ENCODE data around the gene EPS8L1. TPM values are rescaled to one million over a fixed set of nuclear protein-coding genes. Genes with fewer than 3 reads are reported as not detected.

Gene EPS8L1
- total RNA-seq, 2 experiments from 2014 or later, result 2.2 to 2.7 TPM

DNA sequence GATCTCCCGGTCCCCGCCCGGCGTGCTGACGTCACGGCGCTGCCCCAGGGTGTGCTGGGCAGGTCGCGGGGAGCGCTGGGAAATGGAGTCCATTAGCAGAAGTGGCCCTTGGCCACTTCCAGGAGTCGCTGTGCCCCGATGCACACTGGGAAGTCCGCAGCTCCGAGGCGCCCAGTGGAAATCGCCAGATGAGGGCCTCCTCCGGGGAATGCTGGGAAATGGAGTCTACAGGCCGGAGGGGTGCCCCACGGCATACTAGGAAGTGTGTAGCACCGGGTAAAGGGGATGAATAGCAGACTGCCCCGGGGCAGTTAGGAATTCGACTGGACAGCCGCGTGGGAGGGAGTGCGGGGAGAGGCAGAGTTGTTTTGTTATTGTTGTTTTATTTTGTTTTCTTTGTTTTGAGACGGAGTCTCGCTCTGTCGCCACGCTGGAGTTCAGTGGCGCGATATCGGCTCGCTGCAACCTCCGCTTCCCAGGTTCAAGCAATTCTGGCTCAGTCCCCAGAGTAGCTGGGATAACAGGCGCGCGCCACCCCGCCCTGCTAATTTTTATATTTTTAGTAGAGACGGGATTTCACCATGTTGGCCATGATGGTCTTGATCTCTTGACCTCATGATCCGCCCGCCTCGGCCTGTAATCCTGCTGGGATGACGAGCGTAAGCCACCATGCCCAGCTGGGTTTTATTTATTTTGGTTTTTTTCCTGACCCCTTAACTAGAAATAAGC, 42.2 kb downstream of the EPS8L1 start:
- H3K4me1 Mint-ChIP-seq (ENCODE audit: low read depth), result peaks cover 30% of the 10 kb centered on the region
- H3K27ac Mint-ChIP-seq, result peak overlapping the region; percentile 89
- POLR2A ChIA-PET, result interaction anchor here (1.1 to 1.5 kb wide), 4 partner anchors 28 to 289 kb away, joined by 3 to 7 read pairs (median 3); partner anchors contain the start of genes PPP6R1 and UBE2S

DNA sequence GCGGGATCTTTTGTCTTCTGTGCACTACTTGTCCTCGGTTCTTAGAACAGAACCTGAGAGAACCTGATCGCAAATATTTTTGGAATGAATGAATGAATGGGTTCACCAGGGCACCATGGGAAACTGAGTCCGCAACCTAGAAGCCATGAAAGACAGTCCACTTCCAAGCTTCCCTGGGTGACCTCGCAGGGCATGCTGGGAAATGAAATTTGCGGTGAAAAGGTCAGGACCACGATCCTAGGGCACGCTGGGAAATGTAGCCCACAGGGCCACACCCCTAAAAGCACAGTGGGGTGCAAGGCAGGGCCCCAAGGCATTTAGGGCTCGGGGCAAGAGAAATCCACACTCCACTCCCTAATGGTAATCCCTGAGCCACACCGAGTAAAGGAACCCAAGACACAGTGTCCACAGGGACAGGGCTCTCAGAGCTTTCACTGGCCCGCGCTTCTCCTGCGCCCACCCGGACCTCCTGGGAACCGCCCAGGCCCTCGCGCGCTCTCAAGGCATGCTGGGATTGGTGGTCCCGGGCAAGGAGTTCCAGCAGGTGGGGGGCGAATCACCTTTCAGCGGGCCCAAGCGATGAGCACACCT, 42.8 kb downstream of the EPS8L1 start:
- Mint-ChIP-seq H3K4me3 (peak overlapping the region; percentile 97), H3K36me3 (peaks cover 10% of the 10 kb centered on the region), H3K4me1 (ENCODE audit: low read depth) (peaks cover 30% of the 10 kb centered on the region), H3K9me3 (no peaks in the 10 kb centered on the region), H3K27ac (peak overlapping the region; percentile 89), H3K27me3 (peaks cover 5% of the 10 kb centered on the region)
- DNase-seq, result peak; percentile 65
- intact Hi-C loops (cut with micrococcal nuclease), result no loop called here
- POLR2A ChIA-PET, result interaction anchor here (1.3 to 1.5 kb wide), 3 partner anchors 135 to 289 kb away, joined by 3 to 7 read pairs (median 3); partner anchors contain the start of genes PPP6R1 and UBE2S
- CTCF ChIA-PET, result interaction anchor here (0.8 to 2.0 kb wide), 6 partner anchors 16 to 385 kb away, joined by 3 to 6 read pairs (median 4); no protein-coding TSS in a partner anchor

More for the DNA sequence above, 42.2 kb downstream of the EPS8L1 start:
- Mint-ChIP-seq H3K27me3 (peaks cover under 1% of the 10 kb centered on the region), H3K4me3 (peak overlapping the region; percentile 97), H3K36me3 (peaks cover 10% of the 10 kb centered on the region), H3K9me3 (no peaks in the 10 kb centered on the region)
- intact Hi-C loops (cut with micrococcal nuclease), result loop anchor here (1.0 to 2.0 kb wide), 5 partner anchors 37 to 537 kb away; partner anchors contain the start of genes PPP6R1 and U2AF2
- CTCF ChIA-PET, result interaction anchor here (0.6 to 2.0 kb wide), 12 partner anchors 16 to 1543 kb away, joined by 3 to 6 read pairs (median 4); no protein-coding TSS in a partner anchor
- DNase-seq, result peak; percentile 99

DNA sequence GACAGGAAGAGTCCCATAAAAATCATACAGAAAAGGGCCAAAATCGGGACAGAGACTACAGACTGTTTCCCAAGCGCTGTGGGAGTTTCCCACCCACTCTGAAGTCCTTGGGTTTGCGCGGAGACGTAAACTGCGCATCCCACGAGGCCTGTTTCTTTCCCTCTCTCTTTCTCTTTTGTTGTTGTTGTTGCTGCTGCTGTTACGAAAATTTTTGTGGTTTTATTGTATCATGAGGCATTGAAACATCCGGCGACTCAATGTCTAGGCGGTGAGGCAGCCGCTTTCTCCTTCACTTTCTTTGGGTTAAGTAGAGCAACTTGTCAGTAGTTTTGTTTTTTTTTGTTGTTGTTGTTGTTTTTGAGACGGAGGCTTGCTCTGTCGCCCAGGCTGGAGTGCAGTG, 43.4 kb downstream of the EPS8L1 start:
- H3K9me3 Mint-ChIP-seq, result no peaks in the 10 kb centered on the region
- H3K4me1 Mint-ChIP-seq (ENCODE audit: low read depth), result peaks cover 30% of the 10 kb centered on the region
- ChIA-PET POLR2A (interaction anchor here (0.6 to 1.3 kb wide), 2 partner anchors 22 to 135 kb away, joined by 3 to 4 read pairs; no protein-coding TSS in a partner anchor), CTCF (interaction anchor here (0.8 to 1.6 kb wide), 4 partner anchors 24 to 385 kb away, joined by 3 to 6 read pairs (median 4); no protein-coding TSS in a partner anchor)
- H3K27ac Mint-ChIP-seq, result peak overlapping the region; percentile 89
- H3K36me3 Mint-ChIP-seq, result peaks cover 10% of the 10 kb centered on the region
- H3K27me3 Mint-ChIP-seq, result peaks cover 7% of the 10 kb centered on the region
- H3K4me3 Mint-ChIP-seq, result peak overlapping the region; percentile 97
- DNase-seq, result peak; percentile 22
- intact Hi-C loops (cut with micrococcal nuclease), result no loop called here

DNA sequence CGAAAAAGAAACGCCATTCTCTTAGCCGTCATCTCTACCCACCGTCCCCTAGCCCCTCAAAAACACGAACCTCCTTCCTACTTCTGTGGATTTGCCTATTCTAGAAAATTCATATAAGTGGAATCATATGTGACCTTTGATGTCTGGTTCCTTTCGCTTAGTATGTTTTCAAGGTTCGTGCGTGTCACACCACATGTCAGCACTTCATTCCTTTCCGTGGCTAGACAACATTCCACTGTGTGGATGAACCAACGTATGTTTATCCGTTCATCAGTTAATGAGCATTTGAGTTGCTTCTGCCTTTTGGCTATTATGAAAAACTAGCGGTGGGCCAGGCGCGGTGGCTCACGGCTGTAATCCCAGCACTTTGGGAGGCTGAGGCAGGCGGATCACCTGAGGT, 55.8 kb downstream of the EPS8L1 start:
- Mint-ChIP-seq H3K27ac (no peak overlapping the region), H3K36me3 (no peaks in the 10 kb centered on the region), H3K4me1 (ENCODE audit: low read depth) (no peaks in the 10 kb centered on the region), H3K9me3 (no peaks in the 10 kb centered on the region), H3K27me3 (peaks cover 37% of the 10 kb centered on the region), H3K4me3 (no peak overlapping the region)
- intact Hi-C loops (cut with micrococcal nuclease), result no loop called here
- POLR2A ChIA-PET, result no interaction called here
- CTCF ChIA-PET, result no interaction called here
- DNase-seq, result no peak

DNA sequence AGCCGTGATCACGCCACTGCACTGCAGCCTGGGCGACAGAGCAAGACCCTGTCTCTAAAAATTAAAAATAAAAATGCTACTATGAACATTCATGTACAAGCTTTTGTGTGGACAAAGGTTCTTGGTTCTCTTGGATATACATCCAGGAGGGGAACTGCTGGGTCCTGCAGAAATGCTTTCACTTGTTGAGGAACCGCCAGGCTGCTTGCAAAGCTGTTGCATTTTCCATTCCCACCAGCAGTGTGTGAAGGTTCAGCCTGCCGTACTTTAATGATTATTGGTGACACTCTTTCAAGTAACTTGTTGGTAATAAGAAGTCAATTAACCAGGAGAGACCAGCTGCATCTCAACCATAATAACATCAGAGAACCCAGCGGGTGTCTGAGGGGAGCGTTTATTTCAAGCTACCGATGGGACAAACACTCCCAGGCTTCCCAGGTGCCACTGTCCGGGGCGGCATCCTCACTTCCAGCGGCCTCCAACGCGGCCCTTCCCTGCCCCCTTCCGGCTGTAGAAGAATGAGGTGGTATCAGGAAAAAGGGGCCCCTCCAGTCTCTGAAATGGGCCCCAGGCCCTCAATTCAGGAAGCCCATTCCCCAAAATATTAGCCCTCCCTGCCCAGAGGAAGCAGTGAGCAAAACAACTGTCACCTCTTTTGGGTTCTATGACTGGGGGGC, 56.9 kb downstream of the EPS8L1 start:
- intact Hi-C loops (cut with micrococcal nuclease), result no loop called here
- H3K27ac Mint-ChIP-seq, result no peak overlapping the region
- peak; percentile 20 for DNase-seq
- ChIA-PET CTCF (interaction anchor here (1.3 to 1.6 kb wide), 2 partner anchors 44 to 371 kb away, joined by 3 to 6 read pairs; no protein-coding TSS in a partner anchor), POLR2A (no interaction called here)
- no peaks in the 10 kb centered on the region for H3K9me3 Mint-ChIP-seq
- H3K27me3 Mint-ChIP-seq, result peaks cover 34% of the 10 kb centered on the region
- no peak overlapping the region for H3K4me3 Mint-ChIP-seq
- H3K4me1 Mint-ChIP-seq (ENCODE audit: low read depth), result no peaks in the 10 kb centered on the region
- no peaks in the 10 kb centered on the region for H3K36me3 Mint-ChIP-seq

DNA sequence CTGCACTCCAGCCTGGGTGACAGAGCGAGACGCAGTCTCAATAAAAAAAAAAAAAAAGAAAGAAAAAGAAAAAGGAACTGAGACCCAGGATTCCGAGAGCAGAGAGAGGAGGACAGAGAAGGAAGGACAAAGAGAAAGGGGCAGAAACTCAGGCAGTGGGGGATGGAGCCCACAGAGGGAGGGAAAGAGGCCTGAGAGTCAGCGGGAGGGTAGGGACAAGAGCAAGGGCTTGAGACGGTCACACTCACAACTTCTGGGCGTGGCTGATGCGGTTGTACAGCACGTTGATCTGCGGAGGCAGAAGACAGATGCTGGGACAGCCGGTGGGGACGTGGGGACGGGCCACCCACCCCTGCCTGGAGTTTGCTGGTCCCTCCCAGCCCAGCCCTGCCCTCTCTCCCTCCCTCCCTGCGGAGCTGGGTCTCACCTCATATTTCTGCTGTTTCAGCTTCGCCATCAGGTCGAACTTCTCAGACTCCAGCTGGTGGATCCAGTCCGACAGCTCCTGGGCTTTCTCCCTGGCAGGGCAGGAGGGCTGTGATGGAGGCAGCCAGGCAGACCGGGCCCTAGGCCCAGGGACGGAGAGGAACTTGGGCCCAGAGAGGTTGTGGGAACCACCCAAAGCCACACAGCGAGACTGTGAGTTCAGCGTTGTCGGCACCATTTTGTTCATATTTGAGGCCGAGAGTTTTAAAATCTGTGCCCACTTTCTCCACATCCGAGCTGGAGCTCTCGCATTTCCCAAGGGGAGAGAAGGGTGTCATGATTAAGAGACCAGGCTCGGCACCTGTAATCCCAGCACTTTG, 58.2 kb downstream of the EPS8L1 start:
- peaks cover 35% of the 10 kb centered on the region for H3K27me3 Mint-ChIP-seq
- no peak overlapping the region for H3K4me3 Mint-ChIP-seq
- H3K9me3 Mint-ChIP-seq, result no peaks in the 10 kb centered on the region
- POLR2A ChIA-PET, result no interaction called here
- intact Hi-C loops (cut with micrococcal nuclease), result no loop called here
- no peaks in the 10 kb centered on the region for H3K4me1 Mint-ChIP-seq (ENCODE audit: low read depth)
- no peaks in the 10 kb centered on the region for H3K36me3 Mint-ChIP-seq
- no peak for DNase-seq
- no peak overlapping the region for H3K27ac Mint-ChIP-seq
- CTCF ChIA-PET, result interaction anchor here (1.2 to 1.6 kb wide), 2 partner anchors 16 to 46 kb away, joined by 3 to 6 read pairs; partner anchors contain the start of gene PPP1R12C

DNA sequence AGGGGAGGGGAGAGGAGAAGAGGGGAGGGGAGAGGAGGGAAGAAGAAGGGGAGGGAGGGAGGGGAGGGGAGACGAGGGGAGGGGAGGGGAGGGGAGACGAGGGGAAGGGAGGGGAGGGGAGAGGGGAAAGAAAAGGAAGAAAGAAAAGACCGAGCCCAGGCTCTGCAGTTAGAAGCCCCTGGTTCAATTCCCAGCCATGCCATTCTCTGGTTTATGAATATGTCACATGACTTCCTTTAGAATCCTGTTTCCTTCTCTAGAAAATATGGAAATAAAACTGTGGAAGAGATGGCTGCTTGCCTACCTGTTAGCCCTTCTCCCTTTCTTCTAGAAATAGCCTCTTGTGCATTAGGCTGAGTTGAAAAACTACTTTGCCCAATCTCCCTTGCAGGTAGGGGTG, 59.1 kb downstream of the EPS8L1 start:
- no peak overlapping the region for H3K4me3 Mint-ChIP-seq
- ChIA-PET CTCF (interaction anchor here (1.2 kb wide), 1 partner anchor 17 kb away, joined by 3 read pairs; the partner anchor contains the start of gene PPP1R12C), POLR2A (no interaction called here)
- H3K4me1 Mint-ChIP-seq (ENCODE audit: low read depth), result no peaks in the 10 kb centered on the region
- no peaks in the 10 kb centered on the region for H3K9me3 Mint-ChIP-seq
- no peak for DNase-seq
- intact Hi-C loops (cut with micrococcal nuclease), result no loop called here
- no peak overlapping the region for H3K27ac Mint-ChIP-seq
- peaks cover 36% of the 10 kb centered on the region for H3K27me3 Mint-ChIP-seq
- no peaks in the 10 kb centered on the region for H3K36me3 Mint-ChIP-seq

DNA sequence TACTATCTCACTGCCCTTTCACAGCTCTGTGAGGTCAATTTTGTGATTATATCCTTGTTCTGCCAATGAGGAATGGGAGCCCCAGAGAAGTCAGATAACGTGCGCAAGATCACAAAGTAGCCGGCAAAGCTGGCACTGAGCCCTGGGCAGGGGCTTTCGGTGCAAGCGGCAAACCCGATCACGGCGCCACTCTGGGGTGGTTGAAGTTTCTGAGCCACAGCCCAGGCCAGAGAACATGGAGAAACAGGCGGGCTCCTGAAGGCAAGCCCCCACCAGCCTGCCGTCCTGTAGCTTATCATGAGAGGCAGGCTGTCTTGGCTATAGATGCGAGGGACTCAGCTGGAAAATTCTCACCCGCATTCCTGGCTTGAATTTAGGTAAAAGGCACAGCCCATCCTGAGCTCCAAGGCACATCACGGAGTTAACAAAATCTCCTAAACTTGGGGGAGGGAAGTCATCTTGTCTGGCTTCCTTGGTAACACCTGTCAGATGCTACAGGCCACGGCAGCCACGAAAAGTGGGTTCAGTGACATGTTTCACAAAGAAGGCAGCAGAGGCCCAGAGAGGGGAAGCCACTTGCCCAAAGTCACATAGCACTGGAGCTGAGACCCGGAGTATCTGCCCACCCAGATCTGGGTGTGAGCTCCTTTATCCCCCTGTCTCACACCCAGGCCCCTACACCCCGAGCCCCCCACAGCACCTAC, 60.9 kb downstream of the EPS8L1 start:
- intact Hi-C loops (cut with micrococcal nuclease), result no loop called here
- ChIA-PET POLR2A (no interaction called here), CTCF (interaction anchor here (1.0 kb wide), 1 partner anchor 48 kb away, joined by 4 read pairs; no protein-coding TSS in a partner anchor)
- peaks cover 3% of the 10 kb centered on the region for H3K4me1 Mint-ChIP-seq (ENCODE audit: low read depth)
- H3K36me3 Mint-ChIP-seq, result no peaks in the 10 kb centered on the region
- H3K27ac Mint-ChIP-seq, result no peak overlapping the region
- H3K9me3 Mint-ChIP-seq, result no peaks in the 10 kb centered on the region
- DNase-seq, result no peak
- peaks cover 34% of the 10 kb centered on the region for H3K27me3 Mint-ChIP-seq
- H3K4me3 Mint-ChIP-seq, result no peak overlapping the region

Small RNAs within 50 kb of the gene (microRNA-seq; reads per million reads assigned to microRNA genes)
- gene MIR7975 (ENCODE audit: borderline microRNAs expressed, borderline number of aligned reads, borderline replicate concordance), result not detected

Other genes starting within 250 kb of the EPS8L1 start
- not detected for gene KIR2DS4, start 243.2 kb upstream of the EPS8L1 start, total RNA-seq
- gene KIR3DL2, start 225.4 kb upstream of the EPS8L1 start, total RNA-seq, result under 1 TPM; 0.27 to 0.48 TPM
- gene FCAR, start 201.6 kb upstream of the EPS8L1 start, total RNA-seq, result not detected
- not detected for gene NCR1, start 169.7 kb upstream of the EPS8L1 start, total RNA-seq
- gene NLRP7, start 128.3 kb upstream of the EPS8L1 start, total RNA-seq, result not detected
- 10 to 100 TPM in 1 of 2 experiments, 1 to 10 TPM in 1; 8.1 to 10.3 TPM for gene NLRP2, start 109.5 kb upstream of the EPS8L1 start, total RNA-seq
- not detected for gene GP6, start 37.6 kb upstream of the EPS8L1 start, total RNA-seq
- 10 to 100 TPM; 11.0 to 12.8 TPM for gene RDH13, start 12.7 kb upstream of the EPS8L1 start, total RNA-seq
- gene PPP1R12C, start 41.8 kb downstream of the EPS8L1 start, total RNA-seq, result 10 to 100 TPM; 62.7 to 73.2 TPM
- not detected for gene TNNT1, start 73.3 kb downstream of the EPS8L1 start, total RNA-seq
- not detected for gene TNNI3, start 81.9 kb downstream of the EPS8L1 start, total RNA-seq
- gene DNAAF3, start 90.7 kb downstream of the EPS8L1 start, total RNA-seq, result not detected
- under 1 TPM in 1 of 2 experiments, not detected in 1; 0.22 TPM for gene SYT5, start 104.4 kb downstream of the EPS8L1 start, total RNA-seq
- not detected for gene PTPRH, start 133.6 kb downstream of the EPS8L1 start, total RNA-seq
- 1 to 10 TPM; 4.8 to 6.5 TPM for gene TMEM86B, start 152.9 kb downstream of the EPS8L1 start, total RNA-seq
- gene PPP6R1, start 183.1 kb downstream of the EPS8L1 start, total RNA-seq, result 100 to 1,000 TPM; 180 to 200 TPM
- gene HSPBP1, start 204.2 kb downstream of the EPS8L1 start, total RNA-seq, result 10 to 100 TPM; 45.0 to 45.4 TPM
- gene BRSK1, start 208.1 kb downstream of the EPS8L1 start, total RNA-seq, result 1 to 10 TPM; 3.3 to 5.6 TPM
- not detected for gene TMEM150B, start 249.5 kb downstream of the EPS8L1 start, total RNA-seq

Measured in activated CD4-positive, alpha-beta memory T cell treated with anti-CD3 and anti-CD28 coated beads for 36 hours (primary cell).